Liver (tissue), 3 donors: ENCODE results near the gene AKT3.
"Not testable (repeated sequence)": the region's sequence is repeated elsewhere in the genome, so short reads cannot be mapped to it uniquely, and the experiment has no call there.

Experiments used
- EGR1 ChIP-seq, 2 donors: IDR thresholded peaks; 2 replicates each; pipeline ENCODE4 v1.6.1; 2016 to 2018; ENCODE audit warnings: antibody characterized with exemption in 2 of 2, low read depth in 2 of 2
- FOXA1 ChIP-seq: IDR thresholded peaks from 2 replicates; pipeline ENCODE4 v1.6.1; 2016; ENCODE audit warnings: antibody characterized with exemption
- GABPA ChIP-seq, 2 donors: IDR thresholded peaks in 1 of 2; conservative IDR thresholded peaks in 1 of 2; 2 replicates each; pipeline ENCODE4 v1.6.1; 2016; ENCODE audit warnings: antibody characterized with exemption in 2 of 2, mild to moderate bottlenecking in 1 of 2, moderate library complexity in 1 of 2
- JUND ChIP-seq, 2 donors: IDR thresholded peaks; 2 replicates each; pipeline ENCODE4 v1.6.1; 2016; ENCODE audit warnings: antibody characterized with exemption in 2 of 2
- RAD21 ChIP-seq, 2 donors: IDR thresholded peaks; 2 replicates each; pipeline ENCODE4 v1.6.1; 2016; ENCODE audit warnings: antibody characterized with exemption in 2 of 2, mild to moderate bottlenecking in 2 of 2
- RXRA ChIP-seq, 2 donors: IDR thresholded peaks; 2 replicates each; pipeline ENCODE4 v1.6.1; 2017 to 2018; ENCODE audit warnings: antibody characterized with exemption in 2 of 2, mild to moderate bottlenecking in 1 of 2
- SP1 ChIP-seq: IDR thresholded peaks from 2 replicates; pipeline ENCODE4 v1.6.1; 2018; ENCODE audit warnings: antibody characterized with exemption, mild to moderate bottlenecking
- TAF1 ChIP-seq: conservative IDR thresholded peaks from 2 replicates; pipeline ENCODE4 v1.6.1; 2016; ENCODE audit warnings: antibody characterized with exemption, mild to moderate bottlenecking
- YY1 ChIP-seq: IDR thresholded peaks from 2 replicates; pipeline ENCODE4 v1.6.1; 2016; ENCODE audit warnings: antibody characterized with exemption, mild to moderate bottlenecking
- TF ChIP-seq, protein P1 (sequence below): fragments of 150-350 bp; IDR thresholded peaks from 2 replicates; pipeline ENCODE4 v1.5.1; 2017; ENCODE audit warnings: improper control_type of control experiment, low read depth, low read length; ENCODE audit not compliant: missing input control
- TF ChIP-seq, protein P2 (sequence below): IDR thresholded peaks from 2 replicates; pipeline ENCODE4 v1.6.1; 2016; ENCODE audit warnings: antibody characterized with exemption
- TF ChIP-seq, protein P3 (sequence below): IDR thresholded peaks from 2 replicates; pipeline ENCODE4 v1.6.1; 2016; ENCODE audit warnings: antibody characterized with exemption
- TF ChIP-seq, protein P4 (sequence below): IDR thresholded peaks from 2 replicates; pipeline ENCODE4 v1.6.1; 2016; ENCODE audit warnings: antibody characterized with exemption, mild to moderate bottlenecking
- TF ChIP-seq, protein P5 (sequence below): IDR thresholded peaks from 2 replicates; pipeline ENCODE4 v1.6.1; 2016; ENCODE audit warnings: antibody characterized with exemption
- donor health status: healthy.
- donor health status: healthy.

DNA sequence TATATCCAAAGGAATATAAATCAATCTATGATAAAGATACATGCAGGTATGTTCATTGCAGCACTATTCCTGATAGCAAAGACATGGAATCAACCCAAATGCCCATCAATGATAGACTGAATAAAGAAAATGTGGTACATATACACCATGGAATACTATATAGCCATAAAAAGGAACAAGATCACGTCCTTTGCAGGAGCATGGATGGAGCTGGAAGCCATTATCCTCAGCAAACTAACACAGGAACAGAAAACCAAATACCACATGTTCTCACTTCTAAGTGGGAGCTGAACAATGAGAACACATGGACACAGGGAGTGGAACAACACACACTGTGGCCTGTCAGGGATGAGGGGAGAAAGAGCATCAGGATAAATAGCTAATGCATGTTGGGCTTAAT is 25.1 kb downstream of the AKT3 start:
- TF ChIP-seq, protein P1, sequence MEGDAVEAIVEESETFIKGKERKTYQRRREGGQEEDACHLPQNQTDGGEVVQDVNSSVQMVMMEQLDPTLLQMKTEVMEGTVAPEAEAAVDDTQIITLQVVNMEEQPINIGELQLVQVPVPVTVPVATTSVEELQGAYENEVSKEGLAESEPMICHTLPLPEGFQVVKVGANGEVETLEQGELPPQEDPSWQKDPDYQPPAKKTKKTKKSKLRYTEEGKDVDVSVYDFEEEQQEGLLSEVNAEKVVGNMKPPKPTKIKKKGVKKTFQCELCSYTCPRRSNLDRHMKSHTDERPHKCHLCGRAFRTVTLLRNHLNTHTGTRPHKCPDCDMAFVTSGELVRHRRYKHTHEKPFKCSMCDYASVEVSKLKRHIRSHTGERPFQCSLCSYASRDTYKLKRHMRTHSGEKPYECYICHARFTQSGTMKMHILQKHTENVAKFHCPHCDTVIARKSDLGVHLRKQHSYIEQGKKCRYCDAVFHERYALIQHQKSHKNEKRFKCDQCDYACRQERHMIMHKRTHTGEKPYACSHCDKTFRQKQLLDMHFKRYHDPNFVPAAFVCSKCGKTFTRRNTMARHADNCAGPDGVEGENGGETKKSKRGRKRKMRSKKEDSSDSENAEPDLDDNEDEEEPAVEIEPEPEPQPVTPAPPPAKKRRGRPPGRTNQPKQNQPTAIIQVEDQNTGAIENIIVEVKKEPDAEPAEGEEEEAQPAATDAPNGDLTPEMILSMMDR, result not testable (repeated sequence)
- TF ChIP-seq RAD21 (IDR thresholded peaks at IDR 0.05); TAF1; FOXA1; GABPA (IDR thresholded peaks at IDR 0.05 in 1 of 2, conservative IDR thresholded peaks at IDR 0.05 in 1 of 2); YY1; JUND (IDR thresholded peaks at IDR 0.05); RXRA (IDR thresholded peaks at IDR 0.05); SP1; EGR1 (IDR thresholded peaks at IDR 0.05; ENCODE audit: low read depth in 2 of 2): not testable (repeated sequence)
- TF ChIP-seq, protein P2, sequence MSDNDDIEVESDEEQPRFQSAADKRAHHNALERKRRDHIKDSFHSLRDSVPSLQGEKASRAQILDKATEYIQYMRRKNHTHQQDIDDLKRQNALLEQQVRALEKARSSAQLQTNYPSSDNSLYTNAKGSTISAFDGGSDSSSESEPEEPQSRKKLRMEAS, result not testable (repeated sequence)
- TF ChIP-seq, protein P3, sequence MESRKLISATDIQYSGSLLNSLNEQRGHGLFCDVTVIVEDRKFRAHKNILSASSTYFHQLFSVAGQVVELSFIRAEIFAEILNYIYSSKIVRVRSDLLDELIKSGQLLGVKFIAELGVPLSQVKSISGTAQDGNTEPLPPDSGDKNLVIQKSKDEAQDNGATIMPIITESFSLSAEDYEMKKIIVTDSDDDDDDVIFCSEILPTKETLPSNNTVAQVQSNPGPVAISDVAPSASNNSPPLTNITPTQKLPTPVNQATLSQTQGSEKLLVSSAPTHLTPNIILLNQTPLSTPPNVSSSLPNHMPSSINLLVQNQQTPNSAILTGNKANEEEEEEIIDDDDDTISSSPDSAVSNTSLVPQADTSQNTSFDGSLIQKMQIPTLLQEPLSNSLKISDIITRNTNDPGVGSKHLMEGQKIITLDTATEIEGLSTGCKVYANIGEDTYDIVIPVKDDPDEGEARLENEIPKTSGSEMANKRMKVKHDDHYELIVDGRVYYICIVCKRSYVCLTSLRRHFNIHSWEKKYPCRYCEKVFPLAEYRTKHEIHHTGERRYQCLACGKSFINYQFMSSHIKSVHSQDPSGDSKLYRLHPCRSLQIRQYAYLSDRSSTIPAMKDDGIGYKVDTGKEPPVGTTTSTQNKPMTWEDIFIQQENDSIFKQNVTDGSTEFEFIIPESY, result not testable (repeated sequence)
- TF ChIP-seq, protein P4, sequence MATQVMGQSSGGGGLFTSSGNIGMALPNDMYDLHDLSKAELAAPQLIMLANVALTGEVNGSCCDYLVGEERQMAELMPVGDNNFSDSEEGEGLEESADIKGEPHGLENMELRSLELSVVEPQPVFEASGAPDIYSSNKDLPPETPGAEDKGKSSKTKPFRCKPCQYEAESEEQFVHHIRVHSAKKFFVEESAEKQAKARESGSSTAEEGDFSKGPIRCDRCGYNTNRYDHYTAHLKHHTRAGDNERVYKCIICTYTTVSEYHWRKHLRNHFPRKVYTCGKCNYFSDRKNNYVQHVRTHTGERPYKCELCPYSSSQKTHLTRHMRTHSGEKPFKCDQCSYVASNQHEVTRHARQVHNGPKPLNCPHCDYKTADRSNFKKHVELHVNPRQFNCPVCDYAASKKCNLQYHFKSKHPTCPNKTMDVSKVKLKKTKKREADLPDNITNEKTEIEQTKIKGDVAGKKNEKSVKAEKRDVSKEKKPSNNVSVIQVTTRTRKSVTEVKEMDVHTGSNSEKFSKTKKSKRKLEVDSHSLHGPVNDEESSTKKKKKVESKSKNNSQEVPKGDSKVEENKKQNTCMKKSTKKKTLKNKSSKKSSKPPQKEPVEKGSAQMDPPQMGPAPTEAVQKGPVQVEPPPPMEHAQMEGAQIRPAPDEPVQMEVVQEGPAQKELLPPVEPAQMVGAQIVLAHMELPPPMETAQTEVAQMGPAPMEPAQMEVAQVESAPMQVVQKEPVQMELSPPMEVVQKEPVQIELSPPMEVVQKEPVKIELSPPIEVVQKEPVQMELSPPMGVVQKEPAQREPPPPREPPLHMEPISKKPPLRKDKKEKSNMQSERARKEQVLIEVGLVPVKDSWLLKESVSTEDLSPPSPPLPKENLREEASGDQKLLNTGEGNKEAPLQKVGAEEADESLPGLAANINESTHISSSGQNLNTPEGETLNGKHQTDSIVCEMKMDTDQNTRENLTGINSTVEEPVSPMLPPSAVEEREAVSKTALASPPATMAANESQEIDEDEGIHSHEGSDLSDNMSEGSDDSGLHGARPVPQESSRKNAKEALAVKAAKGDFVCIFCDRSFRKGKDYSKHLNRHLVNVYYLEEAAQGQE, result not testable (repeated sequence)
- TF ChIP-seq, protein P5, sequence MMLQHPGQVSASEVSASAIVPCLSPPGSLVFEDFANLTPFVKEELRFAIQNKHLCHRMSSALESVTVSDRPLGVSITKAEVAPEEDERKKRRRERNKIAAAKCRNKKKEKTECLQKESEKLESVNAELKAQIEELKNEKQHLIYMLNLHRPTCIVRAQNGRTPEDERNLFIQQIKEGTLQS, result not testable (repeated sequence)
